Fibroblast of lung (primary cell): Measurements from ENCODE around the gene ACTR8. TPM values are rescaled to one million over a fixed set of nuclear protein-coding genes. Genes with fewer than 3 reads are reported as not detected.

Experiments
- DNase-seq, 2 donors: peaks; one replicate each; pipeline versions ENCODE4 v3.0.0 to v3.0.0-alpha.2; 2010; ENCODE audit warnings: low read depth in 2 of 2
- H2AFZ ChIP-seq: 2 replicates; pipeline ENCODE4 v1.5.1; 2012; ENCODE audit warnings: low read length, control low read depth, inconsistent platforms
- H3K27ac ChIP-seq: 2 replicates; pipeline ENCODE4 v1.5.1; 2011; ENCODE audit warnings: low read length, control low read depth; ENCODE audit not compliant: insufficient read depth
- H3K27me3 ChIP-seq: 2 replicates; pipeline ENCODE4 v1.5.1; 2011; ENCODE audit warnings: mild to moderate bottlenecking, low read length; ENCODE audit not compliant: control insufficient read depth, insufficient read depth
- H3K36me3 ChIP-seq: 2 replicates; pipeline ENCODE4 v1.5.1; 2011; ENCODE audit warnings: low read length; ENCODE audit not compliant: control insufficient read depth, insufficient read depth
- H3K4me1 ChIP-seq: 2 replicates; pipeline ENCODE4 v1.5.1; 2011; ENCODE audit warnings: low read length; ENCODE audit not compliant: control insufficient read depth, insufficient read depth; ENCODE audit errors: extremely low read depth
- H3K4me2 ChIP-seq: 2 replicates; pipeline ENCODE4 v1.5.1; 2011; ENCODE audit warnings: low read length, control low read depth; ENCODE audit not compliant: insufficient read depth; ENCODE audit errors: extremely low read depth
- H3K4me3 ChIP-seq, 4 experiments: fragments of 200-600 bp in 1 of 4; sonication (generic) in 1 of 4; replicated peaks in 1 of 4; 2 replicates each; pipeline ENCODE4 v1.5.1; 2011 to 2016; ENCODE audit warnings: low read length in 4 of 4, low read depth in 3 of 4, mild to moderate bottlenecking in 3 of 4, control low read depth in 2 of 4, inconsistent platforms in 1 of 4, mixed read lengths in 1 of 4; ENCODE audit not compliant: insufficient read depth in 1 of 4; ENCODE audit errors: control extremely low read depth in 1 of 4
- H3K79me2 ChIP-seq: 2 replicates; pipeline ENCODE4 v1.5.1; 2012; ENCODE audit warnings: mild to moderate bottlenecking, low read length, inconsistent platforms; ENCODE audit not compliant: control insufficient read depth, insufficient read depth
- H3K9ac ChIP-seq: 2 replicates; pipeline ENCODE4 v1.5.1; 2011; ENCODE audit warnings: mild to moderate bottlenecking, low read length, control low read depth; ENCODE audit not compliant: insufficient read depth
- H3K9me3 ChIP-seq: 2 replicates; pipeline ENCODE4 v1.5.1; 2012; ENCODE audit warnings: low read depth, low read length; ENCODE audit not compliant: control insufficient read depth, insufficient read depth
- H4K20me1 ChIP-seq: 2 replicates; pipeline ENCODE4 v1.5.1; 2011; ENCODE audit warnings: low read length; ENCODE audit not compliant: control insufficient read depth, insufficient read depth; ENCODE audit errors: extremely low read depth
- EZH2 ChIP-seq: IDR thresholded peaks from 2 replicates; pipeline ENCODE4 v1.5.1; 2012; ENCODE audit warnings: low read length, control low read depth, mild to moderate bottlenecking; ENCODE audit errors: missing control alignments
- polyA plus RNA-seq, 2 donors: library from polyadenylated mRNA; depleted of rRNA in 1 of 2; stranded (reverse) in 1 of 2; unstranded in 1 of 2; fragments of >200 nt; gene quantifications; 2 replicates each; pipeline ENCODE4 v1.2.1, GENCODE V29; 2011 to 2012; ENCODE audit warnings: missing spikeins in 1 of 2
- total RNA-seq: library from RNA; depleted of rRNA; stranded (reverse); fragments of >200 nt; gene quantifications from 2 replicates; pipeline ENCODE4 v1.2.1, GENCODE V29; 2014
- TF ChIP-seq, protein P1 (sequence below), 2 donors: IDR thresholded peaks in 1 of 2; conservative IDR thresholded peaks in 1 of 2; 1 replicate in 1 of 2; 2 replicates in 1 of 2; pipeline ENCODE4 v1.5.1; 2011 to 2012; ENCODE audit warnings: low read length in 2 of 2, control low read depth in 1 of 2, inconsistent platforms in 1 of 2, low read depth in 1 of 2, mild to moderate bottlenecking in 1 of 2

Gene ACTR8
- total and polyA plus RNA-seq, 2 donors (not counting 1 experiment from before 2014, with no cell fraction given): 35.0 to 38.8 TPM

- Histone ChIP-seq H2AFZ (no peak overlapping the region), H3K9me3 (no peaks in the 10 kb centered on the region), H3K4me3 (no peak overlapping the region), H3K4me2 (no peak overlapping the region), H3K27ac (no peak overlapping the region), H3K4me1 (peaks cover 4% of the 10 kb centered on the region), H3K9ac (no peak overlapping the region), H4K20me1 (no peaks in the 10 kb centered on the region), H3K27me3 (no peaks in the 10 kb centered on the region), H3K79me2 (peaks cover 24% of the 10 kb centered on the region), H3K36me3 (peaks cover 2% of the 10 kb centered on the region)
- peak in 1 of 2 donors; percentile 7 for DNase-seq
- TF ChIP-seq, protein P1, sequence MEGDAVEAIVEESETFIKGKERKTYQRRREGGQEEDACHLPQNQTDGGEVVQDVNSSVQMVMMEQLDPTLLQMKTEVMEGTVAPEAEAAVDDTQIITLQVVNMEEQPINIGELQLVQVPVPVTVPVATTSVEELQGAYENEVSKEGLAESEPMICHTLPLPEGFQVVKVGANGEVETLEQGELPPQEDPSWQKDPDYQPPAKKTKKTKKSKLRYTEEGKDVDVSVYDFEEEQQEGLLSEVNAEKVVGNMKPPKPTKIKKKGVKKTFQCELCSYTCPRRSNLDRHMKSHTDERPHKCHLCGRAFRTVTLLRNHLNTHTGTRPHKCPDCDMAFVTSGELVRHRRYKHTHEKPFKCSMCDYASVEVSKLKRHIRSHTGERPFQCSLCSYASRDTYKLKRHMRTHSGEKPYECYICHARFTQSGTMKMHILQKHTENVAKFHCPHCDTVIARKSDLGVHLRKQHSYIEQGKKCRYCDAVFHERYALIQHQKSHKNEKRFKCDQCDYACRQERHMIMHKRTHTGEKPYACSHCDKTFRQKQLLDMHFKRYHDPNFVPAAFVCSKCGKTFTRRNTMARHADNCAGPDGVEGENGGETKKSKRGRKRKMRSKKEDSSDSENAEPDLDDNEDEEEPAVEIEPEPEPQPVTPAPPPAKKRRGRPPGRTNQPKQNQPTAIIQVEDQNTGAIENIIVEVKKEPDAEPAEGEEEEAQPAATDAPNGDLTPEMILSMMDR (conservative IDR thresholded peaks at IDR 0.05 in 1 of 2, IDR thresholded peaks at IDR 0.05 in 1 of 2; ENCODE audit: low read depth in 1 of 2, low read length in 2 of 2): no peak
- TF ChIP-seq EZH2: no peak
Observed at GRCh38 chr3:53888232-53888631, 6.3 kb upstream of the ACTR8 start.

- no peaks in the 10 kb centered on the region for H4K20me1 ChIP-seq
- no peak for DNase-seq
- peaks cover 4% of the 10 kb centered on the region for H3K4me1 ChIP-seq
- no peaks in the 10 kb centered on the region for H3K27me3 ChIP-seq
- H3K79me2 ChIP-seq: peaks cover 24% of the 10 kb centered on the region
- H3K9me3 ChIP-seq: no peaks in the 10 kb centered on the region
- peaks cover 2% of the 10 kb centered on the region for H3K36me3 ChIP-seq
- H3K9ac ChIP-seq: no peak overlapping the region
- H2AFZ ChIP-seq: no peak overlapping the region
- H3K27ac ChIP-seq: no peak overlapping the region
- H3K4me3 ChIP-seq: no peak overlapping the region
- no peak for TF ChIP-seq EZH2
- TF ChIP-seq, protein P1 (conservative IDR thresholded peaks at IDR 0.05 in 1 of 2, IDR thresholded peaks at IDR 0.05 in 1 of 2; ENCODE audit: low read depth in 1 of 2, low read length in 2 of 2): no peak
- H3K4me2 ChIP-seq: no peak overlapping the region
Observed at GRCh38 chr3:53887446-53887845, 5.5 kb upstream of the ACTR8 start.

DNA sequence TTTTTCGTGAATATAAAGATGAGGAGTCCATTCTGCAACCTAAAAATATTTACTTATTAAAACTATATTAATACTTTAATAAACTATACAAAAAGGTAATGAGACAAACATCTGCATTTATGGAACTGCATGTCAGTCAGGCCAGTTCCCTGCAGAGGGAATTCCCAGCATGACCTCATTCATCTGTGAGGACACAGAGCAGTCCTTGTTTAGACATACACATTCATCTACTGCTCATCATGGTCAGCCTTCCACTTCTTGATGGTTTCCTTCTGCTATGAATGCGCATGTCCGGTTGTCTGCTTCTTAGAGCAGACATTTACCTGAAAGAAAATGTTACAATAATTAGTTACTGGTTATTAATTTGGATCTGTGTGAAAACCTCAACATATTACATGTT, 3.3 kb upstream of the ACTR8 start:
- no peak overlapping the region for H3K4me2 ChIP-seq
- H3K9me3 ChIP-seq: no peaks in the 10 kb centered on the region
- H3K9ac ChIP-seq: no peak overlapping the region
- H3K27me3 ChIP-seq: no peaks in the 10 kb centered on the region
- peaks cover 9% of the 10 kb centered on the region for H3K4me1 ChIP-seq
- DNase-seq: no peak
- peaks cover 2% of the 10 kb centered on the region for H3K36me3 ChIP-seq
- H4K20me1 ChIP-seq: no peaks in the 10 kb centered on the region
- H3K4me3 ChIP-seq: no peak overlapping the region
- no peak overlapping the region for H2AFZ ChIP-seq
- H3K27ac ChIP-seq: no peak overlapping the region
- H3K79me2 ChIP-seq: peaks cover 28% of the 10 kb centered on the region
- TF ChIP-seq EZH2: no peak
- TF ChIP-seq, protein P1 (conservative IDR thresholded peaks at IDR 0.05 in 1 of 2, IDR thresholded peaks at IDR 0.05 in 1 of 2; ENCODE audit: low read depth in 1 of 2, low read length in 2 of 2): no peak
